ENCODE data around the gene CCNF.
A peak's percentile ranks its signal among the peaks of the same experiment; 100 is the strongest.

CCNF gene

GRCh38 chr16:2457267-2457666 lies 28.0 kb downstream of the CCNF start:
- Mint-ChIP-seq H3K4me1 (peaks cover 23% of the 10 kb centered on the region), H3K9me3 (no peaks in the 10 kb centered on the region), H3K27ac (peak overlapping the region; percentile 57), H3K36me3 (ENCODE audit: low read depth) (peaks cover 31% of the 10 kb centered on the region), H3K27me3 (ENCODE audit: low read depth, poor library complexity) (peaks cover 2% of the 10 kb centered on the region), H3K4me3 (no peak overlapping the region)
- no peak for DNase-seq
- TF ChIP-seq, protein P1, sequence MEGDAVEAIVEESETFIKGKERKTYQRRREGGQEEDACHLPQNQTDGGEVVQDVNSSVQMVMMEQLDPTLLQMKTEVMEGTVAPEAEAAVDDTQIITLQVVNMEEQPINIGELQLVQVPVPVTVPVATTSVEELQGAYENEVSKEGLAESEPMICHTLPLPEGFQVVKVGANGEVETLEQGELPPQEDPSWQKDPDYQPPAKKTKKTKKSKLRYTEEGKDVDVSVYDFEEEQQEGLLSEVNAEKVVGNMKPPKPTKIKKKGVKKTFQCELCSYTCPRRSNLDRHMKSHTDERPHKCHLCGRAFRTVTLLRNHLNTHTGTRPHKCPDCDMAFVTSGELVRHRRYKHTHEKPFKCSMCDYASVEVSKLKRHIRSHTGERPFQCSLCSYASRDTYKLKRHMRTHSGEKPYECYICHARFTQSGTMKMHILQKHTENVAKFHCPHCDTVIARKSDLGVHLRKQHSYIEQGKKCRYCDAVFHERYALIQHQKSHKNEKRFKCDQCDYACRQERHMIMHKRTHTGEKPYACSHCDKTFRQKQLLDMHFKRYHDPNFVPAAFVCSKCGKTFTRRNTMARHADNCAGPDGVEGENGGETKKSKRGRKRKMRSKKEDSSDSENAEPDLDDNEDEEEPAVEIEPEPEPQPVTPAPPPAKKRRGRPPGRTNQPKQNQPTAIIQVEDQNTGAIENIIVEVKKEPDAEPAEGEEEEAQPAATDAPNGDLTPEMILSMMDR (IDR thresholded peaks at IDR 0.05), result no peak

GRCh38 chr16:2457946-2458345 lies 28.7 kb downstream of the CCNF start:
- DNase-seq, result no peak
- H3K27ac Mint-ChIP-seq, result no peak overlapping the region
- TF ChIP-seq, protein P1 (IDR thresholded peaks at IDR 0.05), result no peak
- H3K36me3 Mint-ChIP-seq (ENCODE audit: low read depth), result peaks cover 24% of the 10 kb centered on the region
- peaks cover 23% of the 10 kb centered on the region for H3K4me1 Mint-ChIP-seq
- no peaks in the 10 kb centered on the region for H3K9me3 Mint-ChIP-seq
- peaks cover 2% of the 10 kb centered on the region for H3K27me3 Mint-ChIP-seq (ENCODE audit: low read depth, poor library complexity)
- H3K4me3 Mint-ChIP-seq, result no peak overlapping the region

DNA sequence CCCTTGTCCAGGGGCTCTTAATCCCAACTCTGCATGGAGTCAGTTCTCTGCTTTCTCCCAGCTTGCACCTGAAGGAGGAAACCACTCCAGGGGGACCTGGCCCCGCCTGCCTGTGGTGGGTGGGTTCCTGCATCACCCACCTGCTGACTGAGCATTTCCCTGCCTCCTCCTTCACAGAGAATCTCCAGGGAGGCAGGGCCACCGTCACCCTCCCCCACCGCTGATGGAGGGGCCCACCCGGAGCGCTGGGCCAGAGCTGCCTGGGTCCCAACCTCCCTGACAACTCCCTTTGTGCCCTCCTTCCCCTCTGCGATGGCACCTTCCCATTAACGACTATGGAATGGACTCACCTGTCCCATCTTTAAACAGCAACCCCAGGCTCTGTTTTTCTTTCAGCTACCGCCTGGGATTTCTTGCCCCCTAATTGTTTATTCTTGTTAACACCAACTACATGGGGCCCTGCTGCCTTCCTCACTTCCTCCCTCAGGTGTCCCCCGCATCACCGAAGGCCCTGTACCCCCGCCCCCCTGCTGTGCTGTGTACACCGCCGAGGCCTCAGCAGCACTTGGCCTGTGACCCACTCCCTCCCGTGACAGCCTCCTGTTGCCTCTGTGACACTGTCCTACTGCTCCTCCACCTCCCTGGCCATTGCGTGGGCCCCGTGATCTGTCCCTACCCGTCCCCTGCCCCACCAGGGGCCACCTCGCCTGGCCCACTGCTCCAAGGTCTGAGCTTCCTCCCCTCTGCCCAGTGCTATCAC lies 29.8 kb downstream of the CCNF start:
- no peak overlapping the region for H3K27ac Mint-ChIP-seq
- no peaks in the 10 kb centered on the region for H3K9me3 Mint-ChIP-seq
- no peak for DNase-seq

GRCh38 chr16:2459647-2460390 lies 30.6 kb downstream of the CCNF start, which contains the start of gene TEDC2:
TEDC2 (plus strand) TSS chr16:2460109; CDS start chr16:2460145, 36 bp downstream.
- DNase-seq, result peak; percentile 99
- peak within 1 kb of the TSS; percentile 51 for H3K27ac Mint-ChIP-seq
- peaks cover 16% of the 10 kb centered on the region for H3K4me1 Mint-ChIP-seq
- peak within 1 kb of the TSS; percentile 88 for H3K4me3 Mint-ChIP-seq
- H3K9me3 Mint-ChIP-seq, result no peaks in the 10 kb centered on the region
- peaks cover 2% of the 10 kb centered on the region for H3K27me3 Mint-ChIP-seq (ENCODE audit: low read depth, poor library complexity)
- TF ChIP-seq, protein P1 (IDR thresholded peaks at IDR 0.05), result no peak
- peaks cover 18% of the 10 kb centered on the region for H3K36me3 Mint-ChIP-seq (ENCODE audit: low read depth)

More for the DNA sequence above, 29.8 kb downstream of the CCNF start:
- Mint-ChIP-seq H3K27me3 (ENCODE audit: low read depth, poor library complexity) (peaks cover 2% of the 10 kb centered on the region), H3K4me1 (peaks cover 16% of the 10 kb centered on the region), H3K36me3 (ENCODE audit: low read depth) (peaks cover 18% of the 10 kb centered on the region), H3K4me3 (peak overlapping the region; percentile 88)
- TF ChIP-seq, protein P1 (IDR thresholded peaks at IDR 0.05), result no peak

- Mint-ChIP-seq H3K36me3 (ENCODE audit: low read depth) (peaks cover 18% of the 10 kb centered on the region), H3K9me3 (no peaks in the 10 kb centered on the region)
These were observed 31.1 kb downstream of the CCNF start for GRCh38 chr16:2460391-2460713.

More at GRCh38 chr16:2460391-2460713, 31.1 kb downstream of the CCNF start:
- Mint-ChIP-seq H3K4me1 (peaks cover 16% of the 10 kb centered on the region), H3K27ac (no peak overlapping the region), H3K4me3 (peak overlapping the region; percentile 88), H3K27me3 (ENCODE audit: low read depth, poor library complexity) (no peaks in the 10 kb centered on the region)
- TF ChIP-seq, protein P1 (IDR thresholded peaks at IDR 0.05), result no peak
- no peak for DNase-seq

Data from nephron progenitor cell (in vitro differentiated cells).